Peyer's patch (tissue), 4 donors: Measurements from ENCODE around the gene MTUS2.

Experiments used
- CTCF ChIP-seq, 6 experiments: fragments of 450-650 bp in 4 of 6; fragments of 200-600 bp in 2 of 6; sonication (generic) in 1 of 6; IDR thresholded peaks; one replicate each; pipeline ENCODE4 v1.5.1; 2017 to 2019; ENCODE audit warnings: antibody characterized with exemption in 6 of 6, mild to moderate bottlenecking in 3 of 6, moderate library complexity in 1 of 6
- POLR2A ChIP-seq, 2 donors: fragments of 450-650 bp; IDR thresholded peaks; one replicate each; pipeline ENCODE4 v1.5.1; 2017; ENCODE audit warnings: antibody characterized with exemption in 2 of 2, mild to moderate bottlenecking in 2 of 2, moderate library complexity in 2 of 2

- peak in 3 of 6 experiments; percentile 4 to 31 (median 28) for TF ChIP-seq CTCF (IDR thresholded peaks at IDR 0.05)
- no peak for TF ChIP-seq POLR2A (IDR thresholded peaks at IDR 0.05)
These were observed 14.8 kb upstream of the MTUS2 start for GRCh38 chr13:28805193-28805819.
